ENCODE data around the gene LRRFIP1.
"Not testable (repeated sequence)": the region's sequence is repeated elsewhere in the genome, so short reads cannot be mapped to it uniquely, and the experiment has no call there.

LRRFIP1 gene

GRCh38 chr2:237665713-237666143 lies 38.3 kb downstream of the LRRFIP1 start:
- DNase-seq: no peak

- no peak for DNase-seq
These were observed 39.2 kb downstream of the LRRFIP1 start for GRCh38 chr2:237666606-237667005.

- DNase-seq: not testable (repeated sequence)
These were observed 39.7 kb downstream of the LRRFIP1 start for GRCh38 chr2:237667050-237667576.

- DNase-seq: no peak
These were observed 40.5 kb downstream of the LRRFIP1 start for GRCh38 chr2:237667893-237668292.

- no peak for DNase-seq
These were observed 41.1 kb downstream of the LRRFIP1 start for GRCh38 chr2:237668440-237668839.

GRCh38 chr2:237669283-237669627 lies 41.9 kb downstream of the LRRFIP1 start:
- no peak for DNase-seq

GRCh38 chr2:237669628-237670392 lies 42.4 kb downstream of the LRRFIP1 start:
- no peak for DNase-seq

- DNase-seq: no peak
These were observed 43.3 kb downstream of the LRRFIP1 start for GRCh38 chr2:237670641-237671040.

- DNase-seq: no peak
These were observed 44.2 kb downstream of the LRRFIP1 start for GRCh38 chr2:237671466-237672138.

- no peak for DNase-seq
These were observed 45.3 kb downstream of the LRRFIP1 start for GRCh38 chr2:237672731-237673129.

- peak; percentile 94 for DNase-seq
These were observed 46.0 kb downstream of the LRRFIP1 start for GRCh38 chr2:237673130-237674001.

GRCh38 chr2:237674731-237675276 lies 47.4 kb downstream of the LRRFIP1 start:
- DNase-seq: peak; percentile 97

GRCh38 chr2:237675316-237675715 lies 47.9 kb downstream of the LRRFIP1 start:
- DNase-seq: no peak

GRCh38 chr2:237680702-237681478 lies 53.5 kb downstream of the LRRFIP1 start:
- DNase-seq: no peak

GRCh38 chr2:237682151-237682550 lies 54.8 kb downstream of the LRRFIP1 start:
- DNase-seq: no peak

GRCh38 chr2:237682856-237683670 lies 55.7 kb downstream of the LRRFIP1 start:
- no peak for DNase-seq

GRCh38 chr2:237685408-237685807 lies 58.0 kb downstream of the LRRFIP1 start:
- no peak for DNase-seq

GRCh38 chr2:237686659-237687136 lies 59.3 kb downstream of the LRRFIP1 start:
- peak; percentile 31 for DNase-seq

- DNase-seq: no peak
These were observed 60.7 kb downstream of the LRRFIP1 start for GRCh38 chr2:237688081-237688480.

- peak; percentile 25 for DNase-seq
These were observed 61.2 kb downstream of the LRRFIP1 start for GRCh38 chr2:237688541-237688940.
